ENCODE data around the gene NRARP.

The NRARP gene

GRCh38 chr9:137349471-137350033, 47.5 kb upstream of the NRARP start:
- TF ChIP-seq SALL2 (tag by site-specific recombination; IDR thresholded peaks at IDR 0.05; ENCODE audit: borderline replicate concordance): no peak
- 0 out of 2 replicates have a peak, but pooled peaks have one; percentile 6 for TF ChIP-seq KLF1 (tag by site-specific recombination; IDR thresholded peaks at IDR 0.05)
- no peak for TF ChIP-seq ZSCAN23 (tag by site-specific recombination; IDR thresholded peaks at IDR 0.05)
- no peaks in the 10 kb centered on the region for H3K9me3 ChIP-seq (ENCODE audit: control insufficient read depth, insufficient read depth, low read depth, low read length)
- no peaks in the 10 kb centered on the region for H3K36me3 ChIP-seq (ENCODE audit: control insufficient read depth in 2 of 2, insufficient read depth in 1 of 2, low read length in 2 of 2)
- H3K4me1 ChIP-seq (ENCODE audit: control insufficient read depth, insufficient read depth, low read length): no peaks in the 10 kb centered on the region
- CTCF ChIA-PET: no interaction called here
- no peak overlapping the region for H3K4me3 ChIP-seq (ENCODE audit: low read depth, low read length)
- no peak overlapping the region for H3K27ac ChIP-seq (ENCODE audit: extremely low read depth, low read depth, low read length)
- POLR2A ChIA-PET: no interaction called here

- H3K9me3 ChIP-seq (ENCODE audit: control insufficient read depth, insufficient read depth, low read depth, low read length): no peaks in the 10 kb centered on the region
- TF ChIP-seq ZNF266 (tag by site-specific recombination; IDR thresholded peaks at IDR 0.05; ENCODE audit: low read depth) (no peak), ZNF664 (tag by site-specific recombination; IDR thresholded peaks at IDR 0.05) (no peak), KLF1 (tag by site-specific recombination; IDR thresholded peaks at IDR 0.05) (peak; percentile 83)
- ChIA-PET POLR2A (no interaction called here), CTCF (no interaction called here)
- H3K27ac ChIP-seq (ENCODE audit: extremely low read depth, low read depth, low read length): no peak overlapping the region
- no peak overlapping the region for H3K4me3 ChIP-seq (ENCODE audit: low read depth, low read length)
- no peaks in the 10 kb centered on the region for H3K4me1 ChIP-seq (ENCODE audit: control insufficient read depth, insufficient read depth, low read length)
- H3K36me3 ChIP-seq (ENCODE audit: control insufficient read depth in 2 of 2, insufficient read depth in 1 of 2, low read length in 2 of 2): no peaks in the 10 kb centered on the region
Observed at GRCh38 chr9:137348769-137349470, 46.8 kb upstream of the NRARP start.

GRCh38 chr9:137347928-137348327, 45.9 kb upstream of the NRARP start:
- H3K27ac ChIP-seq (ENCODE audit: extremely low read depth, low read depth, low read length): no peak overlapping the region
- H3K36me3 ChIP-seq (ENCODE audit: control insufficient read depth in 2 of 2, insufficient read depth in 1 of 2, low read length in 2 of 2): no peaks in the 10 kb centered on the region
- no peak overlapping the region for H3K4me3 ChIP-seq (ENCODE audit: low read depth, low read length)
- POLR2A ChIA-PET: no interaction called here
- H3K4me1 ChIP-seq (ENCODE audit: control insufficient read depth, insufficient read depth, low read length): no peaks in the 10 kb centered on the region
- no peak for TF ChIP-seq ZNF521 (tag by site-specific recombination; IDR thresholded peaks at IDR 0.05)
- no peak for TF ChIP-seq ZSCAN4 (tag by site-specific recombination; IDR thresholded peaks at IDR 0.05)
- TF ChIP-seq ZSCAN5A (tag by site-specific recombination; IDR thresholded peaks at IDR 0.05): no peak
- no peak for TF ChIP-seq ZNF837 (tag by site-specific recombination; IDR thresholded peaks at IDR 0.05)
- no peak for TF ChIP-seq ZNF362 (tag by site-specific recombination; IDR thresholded peaks at IDR 0.05)
- no peak for TF ChIP-seq PRDM10 (tag by site-specific recombination; IDR thresholded peaks at IDR 0.05)
- no peak for TF ChIP-seq ZNF692 (tag by site-specific recombination; IDR thresholded peaks at IDR 0.05)
- no peaks in the 10 kb centered on the region for H3K9me3 ChIP-seq (ENCODE audit: control insufficient read depth, insufficient read depth, low read depth, low read length)
- CTCF ChIA-PET: no interaction called here
